NCI-H446 (cell line): ENCODE measurements around the gene RNF13.
A peak's percentile ranks its signal among the peaks of the same experiment; 100 is the strongest.
"Not testable (repeated sequence)": the region's sequence is repeated elsewhere in the genome, so short reads cannot be mapped to it uniquely, and the experiment has no call there.

Source experiments
- DNase-seq, 2 experiments: peaks; one replicate each; lab custom pipeline; 2025; lab: John Stamatoyannopoulos, UW

The RNF13 gene

GRCh38 chr3:149898771-149899170 is 85.8 kb downstream of the RNF13 start:
- DNase-seq = no peak

- no peak for DNase-seq
Observed at GRCh38 chr3:149900322-149900721, 87.3 kb downstream of the RNF13 start.

DNA sequence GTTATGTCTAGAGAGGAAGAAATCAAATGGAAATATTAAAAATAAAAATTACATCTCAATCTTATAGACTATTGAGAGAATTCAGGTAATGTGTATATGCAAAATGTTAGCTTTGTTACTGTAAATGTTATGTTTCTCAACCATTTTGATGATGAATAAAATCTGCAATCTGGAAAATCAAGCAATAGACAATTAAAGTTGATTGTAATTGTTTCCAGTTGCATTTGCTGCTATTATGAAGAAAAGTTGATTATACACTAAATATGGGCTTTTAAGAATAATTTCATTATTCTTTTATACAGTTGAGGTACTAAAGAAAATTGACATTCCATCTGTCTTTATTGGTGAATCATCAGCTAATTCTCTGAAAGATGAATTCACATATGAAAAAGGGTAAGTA is 88.8 kb downstream of the RNF13 start:
- no peak for DNase-seq

DNA sequence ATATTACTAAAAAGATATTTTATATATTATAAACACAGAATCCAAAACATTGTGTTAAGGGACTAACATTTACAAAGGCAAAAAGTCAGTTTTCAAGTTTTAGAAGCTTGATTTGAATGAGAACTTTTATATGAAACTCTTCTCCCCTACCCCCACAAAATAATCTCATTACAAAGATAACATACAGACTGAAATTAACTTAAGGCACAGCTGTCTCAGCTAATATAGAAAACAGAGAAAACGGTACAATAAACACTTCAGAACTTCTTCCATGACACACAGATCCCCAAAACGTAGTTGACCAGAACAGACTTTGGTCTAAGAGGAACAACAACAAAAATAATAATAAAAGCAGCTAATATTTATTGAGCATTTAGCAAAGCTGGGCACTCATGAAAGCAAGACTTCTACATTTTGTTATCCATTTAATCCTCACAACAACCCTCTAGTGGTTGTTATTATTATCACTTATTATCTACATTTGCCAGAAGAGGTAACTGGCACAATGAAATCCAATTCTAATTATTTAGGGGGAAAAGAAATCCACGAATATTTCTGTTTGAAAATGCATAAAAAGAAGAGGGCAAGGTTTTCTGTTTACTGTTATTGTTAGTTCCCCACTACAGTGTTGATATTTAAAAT is 89.6 kb downstream of the RNF13 start:
- no peak for DNase-seq

- DNase-seq = no peak
Observed at GRCh38 chr3:149906036-149906435, 93.0 kb downstream of the RNF13 start.

GRCh38 chr3:149908424-149908957 is 95.5 kb downstream of the RNF13 start:
- DNase-seq = no peak

- no peak for DNase-seq
Observed at GRCh38 chr3:149909923-149910322, 96.9 kb downstream of the RNF13 start.

DNA sequence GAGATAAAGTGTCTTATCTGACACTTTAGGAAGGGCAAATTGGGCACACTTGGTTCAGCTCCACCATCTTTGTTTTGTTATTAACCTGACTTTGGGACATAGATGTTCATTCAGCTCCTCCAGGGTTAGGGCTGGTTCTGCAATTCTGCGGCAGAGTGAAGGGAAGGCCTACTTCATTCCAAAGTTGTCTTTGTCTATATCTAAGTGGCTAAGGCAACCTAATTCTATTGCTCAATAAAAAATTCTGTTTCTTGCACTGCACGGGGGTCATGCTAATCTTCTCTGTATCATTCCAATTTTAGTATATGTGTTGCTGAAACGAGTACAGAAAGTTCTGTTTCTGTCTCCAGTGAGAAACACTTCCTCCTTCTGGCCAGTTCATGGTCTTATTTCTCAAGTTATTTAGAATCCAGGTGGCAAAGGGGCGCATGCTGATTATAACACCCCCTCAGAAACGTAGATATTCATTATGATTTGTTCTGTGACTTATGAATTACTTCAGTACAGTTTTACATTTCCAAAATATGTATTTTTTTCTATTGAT is 104.2 kb downstream of the RNF13 start:
- DNase-seq = no peak

DNA sequence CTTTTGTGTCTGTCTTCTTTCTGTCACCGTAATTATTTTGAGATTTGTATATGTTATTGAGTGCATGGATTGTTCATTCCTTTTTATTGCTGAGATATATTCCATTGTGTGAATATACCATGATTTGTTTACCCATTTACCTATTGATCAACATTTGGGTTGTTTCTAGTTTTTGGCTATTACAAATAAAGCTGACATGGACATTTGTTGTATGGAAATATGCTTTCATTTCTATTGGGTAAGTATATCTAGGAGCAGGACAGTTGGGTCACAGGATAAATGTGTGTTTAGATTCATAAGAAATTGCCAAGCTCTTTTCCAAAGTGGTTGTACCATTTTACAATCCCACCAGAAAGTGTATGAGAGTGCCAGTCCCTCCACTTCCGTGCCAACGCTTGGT is 106.5 kb downstream of the RNF13 start:
- DNase-seq = no peak

- no peak for DNase-seq
Observed at GRCh38 chr3:149920119-149920518, 107.1 kb downstream of the RNF13 start.

DNA sequence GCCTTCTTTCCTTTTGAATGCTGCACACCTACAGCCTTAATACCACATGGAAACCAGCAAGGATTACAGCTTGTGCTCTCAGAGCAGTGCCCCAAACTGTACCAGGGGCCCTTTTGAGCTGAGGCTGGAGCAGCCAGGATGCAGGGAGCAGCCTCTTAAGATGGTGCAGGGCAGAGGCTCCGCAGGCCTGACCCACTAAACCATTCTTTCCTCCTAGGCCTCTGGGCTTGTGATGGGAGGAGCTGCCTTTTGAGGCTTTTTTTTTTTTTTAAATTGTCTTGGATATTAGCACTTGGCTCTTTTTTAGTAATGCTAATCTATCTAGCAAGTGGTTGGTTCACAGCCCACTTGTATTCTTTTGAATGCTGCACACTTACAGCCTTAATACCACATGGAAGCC is 120.0 kb downstream of the RNF13 start:
- DNase-seq = no peak

DNA sequence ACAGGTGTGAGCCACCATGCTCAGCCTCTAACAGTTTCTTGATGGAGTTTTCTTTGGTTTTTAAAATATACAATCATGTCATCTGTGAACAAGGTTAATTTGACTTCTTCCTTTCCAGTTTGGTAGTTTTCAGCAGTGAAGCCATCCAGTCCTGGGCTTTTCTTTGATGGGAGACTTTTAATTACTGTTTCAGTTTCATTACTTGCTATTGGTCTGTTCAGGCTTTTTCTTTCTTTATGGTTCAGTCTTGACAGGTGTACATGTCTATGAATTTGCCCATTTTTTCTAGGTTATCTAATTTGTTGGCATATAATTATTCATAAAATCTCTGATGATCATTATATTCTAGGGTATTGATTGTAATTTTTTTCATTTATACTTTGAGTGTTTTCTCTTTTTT is 120.8 kb downstream of the RNF13 start:
- no peak for DNase-seq

- DNase-seq = no peak
Observed at GRCh38 chr3:149934524-149934923, 121.5 kb downstream of the RNF13 start.

DNA sequence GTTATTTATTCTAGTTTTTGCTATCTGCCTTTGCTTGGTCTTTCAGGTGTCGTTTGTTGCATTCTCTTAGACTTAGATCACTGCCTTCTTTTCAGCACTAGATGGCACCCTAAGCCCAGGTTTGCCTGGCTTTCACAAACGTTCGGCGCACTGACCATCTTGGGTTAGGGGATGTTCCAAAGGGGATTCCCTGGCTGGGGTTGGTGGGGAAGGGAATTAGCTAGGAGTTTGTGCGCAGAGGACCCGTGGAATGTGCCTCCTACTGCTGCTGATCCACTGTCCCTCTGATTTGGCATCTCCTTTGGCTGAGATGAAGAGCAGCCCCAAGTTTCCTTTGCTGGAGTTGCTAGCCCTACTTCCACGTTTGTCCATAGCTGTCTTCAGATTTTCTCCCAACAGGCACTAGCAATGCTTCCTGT is 123.8 kb downstream of the RNF13 start:
- DNase-seq = peak; percentile 40 to 81

- DNase-seq = not testable (repeated sequence)
Observed at GRCh38 chr3:149938392-149939055, 125.5 kb downstream of the RNF13 start.

DNA sequence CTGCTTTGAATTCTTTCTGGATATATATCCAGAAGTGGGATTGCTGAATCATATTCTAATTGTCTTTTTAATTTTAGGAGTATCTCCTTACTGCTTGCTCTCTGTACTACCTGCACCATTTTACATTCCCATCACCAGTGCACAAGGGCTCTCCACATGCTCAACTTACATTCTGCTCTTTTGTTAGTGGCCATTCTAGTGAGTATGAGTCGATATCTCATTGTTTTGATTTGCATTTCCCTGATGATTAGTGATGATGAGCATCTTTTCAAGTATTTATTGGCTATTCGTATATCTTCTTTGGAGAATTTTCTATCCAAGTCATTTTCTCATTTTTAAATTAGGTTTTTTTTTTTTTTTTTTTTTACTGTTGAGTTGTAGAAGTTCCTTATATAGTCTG is 128.2 kb downstream of the RNF13 start:
- DNase-seq = no peak

- DNase-seq = no peak
Observed at GRCh38 chr3:149941946-149942345, 128.9 kb downstream of the RNF13 start.

DNA sequence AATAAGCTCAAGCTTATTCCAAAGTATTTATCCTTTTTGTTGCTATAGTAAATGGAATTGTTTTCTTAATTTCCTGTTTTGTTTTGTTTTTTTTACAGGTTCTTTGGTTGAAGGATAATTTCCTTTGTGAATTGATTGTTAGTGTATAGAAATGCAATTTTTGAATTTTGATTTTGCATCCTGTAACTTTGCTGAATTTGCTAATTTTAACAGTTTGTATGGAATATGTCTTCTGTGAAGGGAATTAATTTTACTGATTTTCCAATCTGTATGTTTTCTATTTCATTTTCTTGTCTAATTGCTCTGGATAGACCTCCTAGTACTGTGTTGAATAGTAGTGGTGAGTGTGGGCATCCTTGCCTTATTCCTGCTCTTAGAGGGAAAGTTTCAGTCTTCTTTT is 129.4 kb downstream of the RNF13 start:
- DNase-seq = no peak

DNA sequence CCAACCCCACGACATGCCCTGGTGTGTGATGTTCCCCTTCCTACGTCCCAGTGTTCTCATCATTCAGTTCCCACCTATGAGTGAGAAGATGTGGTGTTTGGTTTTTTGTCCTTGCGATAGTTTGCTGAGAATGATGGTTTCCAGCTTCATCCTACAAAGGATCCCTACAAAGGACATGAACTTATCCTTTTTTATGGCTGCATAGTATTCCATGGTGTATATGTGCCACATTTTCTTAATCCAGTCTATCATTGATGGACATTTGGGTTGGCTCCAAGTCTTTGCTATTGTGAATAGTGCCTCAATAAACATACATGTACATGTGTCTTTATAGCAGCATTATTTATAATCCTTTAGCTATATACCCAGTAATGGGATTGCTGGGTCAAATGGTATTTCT is 131.0 kb downstream of the RNF13 start:
- not testable (repeated sequence) for DNase-seq

DNA sequence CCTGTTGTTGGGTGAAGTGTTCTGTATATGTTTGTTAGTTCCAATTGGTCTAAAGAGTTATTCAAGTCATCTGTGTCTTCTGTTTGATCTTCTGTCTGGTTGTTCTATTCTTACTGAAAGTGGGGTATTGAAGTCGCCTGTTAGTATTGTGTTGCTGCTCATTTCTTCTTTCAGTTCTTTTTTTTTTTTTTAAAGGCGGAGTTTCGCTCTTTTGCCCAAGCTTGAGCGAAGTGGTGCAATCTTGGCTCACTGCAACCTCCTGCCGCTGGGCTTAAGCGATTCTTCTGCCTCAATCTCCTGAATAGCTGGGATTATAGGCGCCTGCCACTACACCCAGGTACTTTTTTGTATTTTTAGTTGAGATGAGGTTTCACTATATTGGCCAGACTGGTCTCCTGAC is 134.2 kb downstream of the RNF13 start:
- no peak for DNase-seq

DNA sequence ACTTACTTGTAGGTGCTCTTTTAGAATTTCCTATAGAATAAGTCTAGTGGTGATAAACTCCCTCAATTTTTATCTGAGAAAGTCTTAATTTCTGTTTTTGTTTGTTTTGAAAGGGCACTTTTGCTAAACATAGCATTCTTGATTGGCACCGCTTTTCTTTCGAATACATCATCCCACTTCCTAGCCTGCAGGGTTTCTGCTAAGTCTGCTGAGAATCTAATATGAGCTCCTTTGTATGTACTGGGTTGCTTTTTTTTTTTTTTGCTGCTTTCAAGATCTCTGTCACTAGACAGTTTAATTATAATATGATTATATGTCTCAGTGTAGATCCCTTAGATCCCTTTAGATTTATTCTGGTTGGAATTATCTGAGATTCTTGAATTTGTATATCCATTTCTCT is 136.2 kb downstream of the RNF13 start:
- DNase-seq = no peak

GRCh38 chr3:149954812-149955211 is 141.8 kb downstream of the RNF13 start:
- DNase-seq = peak in 1 of 2 experiments; percentile 18

- DNase-seq = no peak
Observed at GRCh38 chr3:149955449-149955848, 142.4 kb downstream of the RNF13 start.
